T-helper 2 cell (primary cell): ENCODE measurements around the gene RHEX.
"Not testable (repeated sequence)": the region's sequence is repeated elsewhere in the genome, so short reads cannot be mapped to it uniquely, and the experiment has no call there.

ENCODE experiments used
- DNase-seq, 5 experiments: peaks; one replicate each; pipeline versions ENCODE4 v3.0.0 to v3.0.0-alpha.2; 2012 to 2022

Gene RHEX

DNA sequence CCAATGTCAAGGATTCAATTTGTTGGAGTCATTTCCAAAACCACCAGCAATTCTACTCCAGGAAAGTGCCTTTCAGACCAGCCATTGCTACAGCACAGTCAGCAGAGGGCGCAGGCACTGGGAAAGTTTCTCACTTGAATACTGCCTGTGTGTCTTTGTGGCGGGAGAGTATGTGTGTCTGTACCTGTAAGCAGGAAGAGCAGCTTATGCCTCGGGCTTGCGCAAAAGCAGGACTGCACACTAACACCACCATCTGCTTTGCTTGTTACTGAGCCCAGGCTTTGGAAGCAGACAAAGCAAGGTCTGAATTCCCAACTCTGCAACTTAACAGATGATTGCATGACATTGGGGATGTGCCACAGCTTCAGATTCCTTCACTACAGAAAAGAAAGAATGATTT is 22.3 kb upstream of the RHEX start:
- DNase-seq, result peak in 4 of 5 experiments; percentile 4 to 80 (median 41)

DNA sequence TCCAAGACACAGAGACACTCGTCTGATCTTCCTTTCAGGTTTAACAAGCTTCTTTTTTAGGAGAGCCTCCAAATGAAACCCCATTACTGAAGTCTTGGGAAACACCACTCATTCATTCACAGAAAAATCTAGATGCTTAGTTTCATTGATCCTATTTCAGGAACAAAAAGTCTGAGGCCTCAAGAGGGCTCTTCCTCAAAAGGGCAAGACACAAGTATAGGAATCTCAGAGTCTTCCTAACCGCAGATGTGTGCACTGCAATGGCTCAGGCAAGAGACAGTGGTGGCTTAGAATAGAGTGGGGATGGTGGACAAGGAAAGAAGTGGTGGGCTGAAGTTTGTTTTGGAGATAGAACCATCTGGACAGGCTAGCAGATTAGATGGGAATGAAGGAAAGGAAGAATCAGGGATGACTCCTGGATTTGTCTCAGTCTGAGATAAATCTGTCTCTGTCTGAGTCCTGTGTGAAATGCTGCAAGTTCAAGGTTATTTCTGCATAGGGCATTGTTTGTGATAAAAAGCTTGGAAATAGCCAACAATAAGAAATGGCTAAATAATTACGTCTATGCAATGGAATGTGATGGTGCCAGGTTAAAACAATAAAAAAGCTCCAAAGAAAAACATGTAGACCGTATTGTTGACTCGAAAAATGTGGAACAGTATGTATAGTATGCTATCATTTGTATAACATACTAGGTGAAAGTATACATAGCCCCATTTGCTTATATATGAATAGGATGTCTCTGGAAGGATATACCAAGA is 20.4 kb upstream of the RHEX start:
- DNase-seq, result no peak

DNA sequence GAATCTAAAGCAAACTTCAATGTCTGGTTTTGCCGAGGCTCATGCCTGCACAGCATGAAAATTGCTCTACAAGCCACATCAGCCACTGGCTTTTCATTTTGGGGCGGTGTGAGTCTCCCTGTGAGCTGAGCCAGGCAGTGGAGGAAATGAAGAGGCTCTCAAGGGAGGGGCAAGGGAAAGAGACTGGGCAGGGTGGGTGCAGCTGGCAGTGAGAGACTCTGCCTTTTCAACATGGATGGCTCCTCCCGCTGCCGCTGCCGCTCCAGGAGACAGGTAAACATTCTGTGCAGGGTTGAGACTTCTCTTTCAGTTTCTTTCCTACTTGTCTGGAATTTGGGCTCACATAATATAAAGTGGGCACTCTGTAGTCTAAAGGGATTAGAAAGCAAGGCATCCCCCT is 17.9 kb upstream of the RHEX start:
- no peak for DNase-seq

DNA sequence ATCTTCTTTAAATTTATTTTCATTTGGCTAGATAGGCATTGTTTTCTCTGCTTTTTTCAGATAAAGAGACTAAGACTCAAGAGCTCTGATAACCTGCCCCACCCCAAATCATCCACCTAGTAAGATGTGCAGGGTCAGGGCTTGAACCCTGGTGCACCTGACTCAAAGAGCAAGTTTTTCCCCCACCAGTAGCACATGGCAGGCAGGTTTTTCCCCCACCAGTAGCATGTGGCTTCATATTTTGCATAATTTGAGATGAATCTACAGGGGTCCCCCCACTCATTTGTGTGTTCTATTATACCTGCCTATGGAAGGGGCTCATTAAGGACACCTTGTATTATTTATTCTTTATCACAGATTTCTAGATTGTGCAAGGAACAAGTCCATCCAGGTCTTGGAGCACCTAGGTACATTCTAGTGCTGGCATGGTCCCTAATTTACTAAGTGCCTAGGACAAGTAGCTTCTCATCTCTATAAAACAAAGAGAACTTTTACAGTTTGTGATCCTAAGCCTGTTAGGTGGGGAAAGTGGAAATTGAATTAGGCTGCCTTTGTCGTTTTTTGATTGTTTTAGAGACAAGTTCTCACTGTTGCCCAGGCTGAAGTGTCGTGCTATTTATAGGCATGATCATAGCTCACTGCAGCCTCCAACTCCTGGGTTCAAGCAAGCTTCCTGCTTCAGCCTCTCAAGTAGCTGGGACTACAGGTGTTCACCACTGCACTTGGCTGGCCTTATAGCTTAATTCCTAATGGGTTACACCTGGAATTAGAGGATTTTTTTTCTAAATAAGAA is 16.1 kb upstream of the RHEX start:
- DNase-seq, result no peak

DNA sequence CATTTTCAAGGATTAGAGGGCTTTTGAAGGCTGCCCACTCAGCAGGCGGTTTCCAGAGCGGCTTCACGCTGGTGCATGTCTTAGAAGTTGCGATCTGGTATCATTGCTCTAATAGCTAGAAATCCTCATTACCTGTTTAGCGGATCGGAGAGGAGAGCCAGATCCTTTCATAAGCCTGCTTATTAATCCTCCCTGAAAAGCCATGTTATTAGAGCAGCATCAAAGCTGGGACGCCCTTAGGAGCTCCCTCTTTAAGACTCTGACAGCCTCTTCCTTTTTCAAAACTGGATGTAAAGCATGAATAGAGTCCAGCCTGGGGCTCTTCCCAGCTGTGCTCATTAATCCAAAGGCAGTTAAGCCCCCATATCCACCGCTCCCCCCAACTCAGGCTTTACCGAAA is 15.4 kb upstream of the RHEX start:
- DNase-seq, result no peak

DNA sequence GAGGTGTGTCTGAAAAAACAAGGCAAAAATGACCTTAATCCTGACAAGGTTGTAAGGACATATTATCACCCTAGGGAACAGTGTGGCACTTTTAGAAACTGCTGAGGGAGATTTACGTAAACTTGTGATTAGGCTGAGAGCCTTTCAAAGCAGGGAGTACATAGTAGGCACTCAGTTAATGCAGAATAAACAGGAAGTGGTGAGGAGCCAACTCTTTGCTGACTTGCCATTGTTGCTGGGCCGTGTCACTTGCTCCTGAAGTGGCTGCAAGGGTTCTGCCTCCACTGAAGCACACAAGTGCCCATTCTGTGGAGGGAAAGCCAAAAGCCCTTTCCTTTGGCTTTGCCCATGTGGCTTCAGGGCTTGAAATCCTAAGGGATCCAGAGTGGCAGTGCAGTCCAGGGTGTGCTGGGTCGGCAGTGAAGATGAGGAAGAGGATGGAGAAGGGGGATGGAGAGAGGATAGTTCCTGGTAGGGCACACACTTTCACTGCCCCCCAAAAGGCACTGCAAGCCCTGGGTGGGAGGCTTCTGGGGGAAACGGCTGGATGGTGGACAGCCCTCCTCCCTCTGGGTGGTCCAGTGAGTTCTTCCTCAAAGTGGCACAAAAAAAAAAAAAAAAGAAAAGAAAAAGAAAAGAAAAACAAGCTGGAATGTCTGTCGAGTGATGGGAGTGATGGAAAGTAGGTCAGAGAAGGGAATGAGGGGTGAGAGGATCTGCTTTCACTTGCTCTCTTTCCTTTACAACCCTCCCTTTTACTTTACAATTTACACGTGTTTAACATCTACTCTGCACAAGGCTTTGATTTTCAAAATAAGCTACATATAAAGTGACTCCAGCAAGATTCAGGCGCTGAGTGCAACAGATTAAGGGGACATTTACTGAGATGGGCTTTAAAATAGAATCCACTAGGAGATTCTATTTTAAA is 13.7 kb upstream of the RHEX start:
- peak in 1 of 5 experiments; percentile 56 for DNase-seq

DNA sequence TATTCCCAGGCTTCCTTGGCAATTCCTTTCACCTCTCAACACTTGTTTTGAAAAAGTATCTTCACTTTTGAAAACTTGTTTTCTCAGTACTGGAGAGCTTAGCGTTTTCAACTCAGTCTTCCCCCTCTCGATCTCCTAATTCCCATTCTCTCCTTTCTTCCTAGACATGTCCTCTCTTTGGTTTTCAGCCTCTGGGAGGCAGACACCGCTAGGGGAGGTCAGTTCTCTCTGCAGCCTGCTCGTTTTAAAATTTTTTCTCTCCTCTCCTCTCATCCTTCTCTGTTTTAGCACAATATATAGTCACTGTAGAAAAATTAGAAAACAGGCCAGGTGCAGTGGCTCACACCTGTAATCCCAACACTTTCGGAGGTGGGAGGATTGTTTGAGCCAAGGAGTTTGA is 12.6 kb upstream of the RHEX start:
- DNase-seq, result no peak

DNA sequence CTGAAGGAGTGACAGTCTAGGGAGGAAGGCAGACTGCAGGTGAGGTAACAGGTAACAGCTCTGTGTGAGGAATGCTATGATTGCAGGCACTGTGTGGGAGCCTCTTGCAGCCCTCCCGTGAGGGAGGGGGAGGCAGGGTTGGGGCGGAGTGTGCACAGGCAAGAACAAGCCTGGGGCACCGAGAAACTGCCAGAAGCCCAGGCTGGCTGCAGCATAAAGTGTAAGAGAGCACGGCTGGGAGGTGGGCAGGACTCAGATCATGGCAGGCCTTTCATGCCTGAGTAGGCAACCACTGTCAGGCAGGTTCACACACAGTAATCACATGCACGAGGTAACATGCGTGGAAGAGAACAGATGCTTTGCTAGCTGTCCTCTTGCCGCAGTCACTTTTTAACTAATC is 11.3 kb upstream of the RHEX start:
- DNase-seq, result no peak

DNA sequence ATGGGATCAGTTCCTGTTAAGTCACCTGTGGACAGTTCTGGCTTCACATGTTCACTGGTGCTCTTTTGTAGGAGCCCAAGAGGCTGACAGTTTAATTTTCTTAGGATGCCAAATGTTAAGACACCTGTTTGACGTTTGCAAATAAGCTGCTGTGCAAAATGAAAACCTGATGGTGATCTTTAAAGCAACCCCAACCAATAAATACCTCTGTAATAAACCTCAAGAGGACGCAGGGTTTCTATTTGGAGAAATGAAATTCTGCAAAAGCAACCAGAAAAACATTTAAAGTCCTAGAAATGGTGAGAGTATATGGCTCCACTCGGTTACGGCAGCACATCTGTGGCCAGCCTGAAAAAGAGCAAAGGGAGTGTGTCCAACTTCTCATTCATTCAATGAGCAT is 5.7 kb upstream of the RHEX start:
- no peak for DNase-seq

DNA sequence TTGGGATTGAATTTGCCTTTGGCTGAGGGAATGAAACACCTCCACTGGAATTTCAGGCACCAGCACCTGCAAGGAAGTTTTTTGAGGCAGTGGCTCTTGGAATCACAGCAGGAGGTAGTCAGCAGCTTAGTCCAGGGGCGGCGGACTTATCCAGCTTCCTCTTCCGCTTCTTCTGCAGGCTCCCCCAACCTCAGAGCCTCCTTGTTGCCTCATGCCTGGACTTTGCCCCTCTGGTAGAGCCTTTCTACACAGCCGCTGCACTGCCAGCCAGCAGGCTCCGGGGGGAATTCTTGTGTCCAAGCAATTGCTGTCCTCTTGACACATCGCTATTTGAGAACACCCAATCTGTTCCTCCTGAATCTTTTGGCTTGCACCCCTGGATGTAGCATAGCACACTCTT is 4.4 kb upstream of the RHEX start:
- no peak for DNase-seq

DNA sequence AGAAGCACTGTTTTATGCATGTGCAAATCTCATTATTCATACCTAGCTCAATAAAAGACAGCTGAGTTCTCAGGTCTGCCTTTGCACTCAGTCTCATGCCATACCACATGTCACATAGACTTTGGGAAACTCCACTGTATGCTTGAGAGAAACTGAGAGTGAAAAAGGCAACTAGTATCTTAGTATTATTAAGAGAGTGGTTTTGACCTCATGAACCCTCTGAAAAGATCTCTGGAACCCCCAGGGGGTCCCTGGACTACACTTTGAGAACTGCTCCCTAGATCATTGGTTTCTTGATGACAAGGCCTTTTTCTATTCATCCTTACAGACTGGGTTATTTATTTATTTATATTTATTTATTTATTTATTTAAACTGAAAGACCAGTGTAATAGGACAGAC is 3.7 kb upstream of the RHEX start:
- peak in 1 of 5 experiments; percentile 11 for DNase-seq

DNA sequence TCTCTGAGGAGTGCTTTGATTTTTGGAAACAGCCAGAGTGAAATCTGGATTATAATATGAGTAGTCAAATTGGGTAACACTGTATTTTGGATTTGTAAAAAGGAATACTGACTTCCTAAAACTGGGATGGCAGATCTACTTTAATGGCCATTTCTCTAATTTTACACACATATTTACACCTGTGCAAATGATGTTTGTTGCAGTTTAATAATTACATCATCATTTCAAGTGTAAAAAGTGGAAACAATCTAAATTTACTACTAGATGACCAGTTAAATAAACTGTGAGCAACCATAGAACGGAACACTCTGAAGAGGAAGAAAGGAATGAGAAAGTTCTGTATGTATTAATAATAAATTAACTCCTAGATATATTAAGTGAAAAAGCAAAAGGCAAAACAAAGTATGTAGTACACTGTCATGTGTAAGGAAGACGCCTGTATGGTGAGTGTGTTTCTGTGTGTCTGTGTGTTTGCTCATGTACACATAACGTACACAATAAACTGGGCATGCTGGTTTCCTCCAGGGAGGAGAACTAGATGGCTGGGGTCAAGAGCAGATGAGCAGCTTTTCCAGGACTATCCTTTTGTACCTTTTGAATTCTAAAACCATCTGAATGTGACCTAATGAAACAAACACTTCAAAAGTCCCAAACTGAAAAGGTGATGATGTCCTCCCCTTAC is 2.9 kb upstream of the RHEX start:
- no peak for DNase-seq

DNA sequence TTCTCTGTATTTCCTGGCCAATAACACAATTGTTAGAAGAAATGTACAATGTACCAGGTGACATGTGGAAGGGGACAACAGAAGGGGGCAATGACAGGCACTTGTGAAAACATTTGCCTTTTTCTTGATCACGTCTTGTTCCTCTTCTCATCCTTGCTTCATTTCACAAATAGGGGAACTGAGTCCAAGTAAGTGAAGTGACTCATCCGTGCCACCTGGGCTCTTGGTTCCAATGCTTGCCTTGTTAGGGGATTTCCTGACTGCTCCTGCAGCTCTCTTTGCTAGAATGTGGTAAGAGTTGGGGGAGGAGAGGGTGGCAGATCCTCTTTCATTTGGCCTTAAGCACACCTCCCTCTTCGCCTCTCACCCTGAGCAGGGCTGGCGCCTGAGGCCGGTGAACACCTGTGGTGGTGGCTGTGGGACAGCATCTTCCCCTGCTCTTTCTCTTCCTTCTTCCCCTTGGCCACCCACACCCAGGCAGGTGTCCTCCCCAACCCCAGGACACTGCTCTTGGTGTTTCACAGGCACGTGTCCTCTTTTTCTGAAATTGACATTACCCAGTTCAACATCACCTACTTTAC is 2.2 kb upstream of the RHEX start:
- DNase-seq, result peak in 2 of 5 experiments; percentile 5 to 74

DNA sequence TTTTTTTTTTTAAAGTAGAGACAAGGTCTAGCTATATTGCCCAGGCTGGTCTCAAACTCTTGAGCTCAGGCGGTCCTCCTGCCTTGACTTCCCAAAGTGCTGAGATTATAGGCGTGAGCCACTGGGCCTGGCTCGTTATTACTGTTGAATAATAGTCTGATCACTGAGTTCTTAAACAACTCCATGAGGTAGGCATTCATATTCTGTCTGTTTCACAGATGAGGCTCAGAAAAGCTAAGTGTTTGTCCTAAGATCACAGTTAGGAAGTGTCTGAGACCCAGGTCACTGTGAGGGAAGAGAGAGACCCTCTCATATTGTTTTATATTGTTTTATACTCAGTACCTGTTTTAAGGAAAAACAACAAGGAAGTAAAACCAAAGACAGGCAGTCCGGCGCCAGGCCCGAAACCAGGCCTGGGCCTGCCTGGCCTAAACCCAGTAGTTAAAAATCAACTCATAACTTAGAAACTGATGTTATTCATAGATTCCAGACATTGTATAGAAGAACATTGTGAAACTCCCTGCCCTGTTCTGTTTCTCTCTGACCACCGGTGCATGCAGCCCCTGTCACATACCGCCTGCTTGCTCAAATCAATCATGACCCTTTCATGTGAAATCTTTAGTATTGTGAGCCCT is 625 bp upstream of the RHEX start:
- DNase-seq, result not testable (repeated sequence)

DNA sequence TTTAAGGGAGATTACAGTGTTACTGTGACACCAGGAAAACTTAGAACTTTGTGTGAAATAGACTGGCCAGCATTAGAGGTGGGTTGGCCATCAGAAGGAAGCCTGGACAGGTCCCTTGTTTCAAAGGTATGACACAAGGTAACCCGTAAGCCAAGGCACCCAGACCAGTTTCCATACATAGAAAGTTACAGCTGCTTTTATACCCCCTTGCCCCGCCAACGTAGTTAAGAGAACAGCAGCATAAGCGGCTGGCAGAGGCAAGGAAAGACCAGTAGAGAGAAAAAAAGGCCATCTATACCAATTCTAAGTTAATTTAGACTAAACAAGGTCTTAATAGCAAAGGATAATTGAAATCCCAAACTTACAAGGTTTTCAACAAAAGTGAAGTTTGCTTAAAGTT is 643 bp downstream of the RHEX start:
- DNase-seq, result not testable (repeated sequence)

DNA sequence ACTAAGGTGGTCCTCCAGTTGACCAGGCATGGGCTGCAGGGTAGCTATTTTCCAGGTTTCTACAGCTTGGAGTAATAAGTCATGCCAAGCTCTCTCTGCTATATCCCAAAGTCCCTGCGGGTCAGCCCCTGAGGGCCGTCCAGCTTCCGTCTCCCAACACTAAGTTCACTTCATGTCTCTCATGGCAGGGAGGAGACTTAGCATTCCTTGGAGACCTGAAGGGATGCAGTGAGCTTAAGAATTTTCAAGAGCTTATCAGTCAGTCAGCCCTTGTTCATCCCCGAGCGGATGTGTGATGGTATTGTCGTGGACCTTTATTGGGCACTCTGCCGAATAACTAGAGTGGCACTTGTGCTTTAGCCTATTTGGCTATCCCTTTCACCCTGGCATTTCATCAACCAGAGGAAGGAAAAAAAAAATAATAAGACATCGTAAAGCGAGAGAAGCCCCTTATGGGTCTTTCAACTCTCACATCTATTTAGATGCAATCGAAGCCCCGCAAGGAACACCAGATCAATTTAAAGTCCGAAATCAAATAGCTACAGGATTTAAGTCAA is 2.2 kb downstream of the RHEX start:
- DNase-seq, result not testable (repeated sequence)

DNA sequence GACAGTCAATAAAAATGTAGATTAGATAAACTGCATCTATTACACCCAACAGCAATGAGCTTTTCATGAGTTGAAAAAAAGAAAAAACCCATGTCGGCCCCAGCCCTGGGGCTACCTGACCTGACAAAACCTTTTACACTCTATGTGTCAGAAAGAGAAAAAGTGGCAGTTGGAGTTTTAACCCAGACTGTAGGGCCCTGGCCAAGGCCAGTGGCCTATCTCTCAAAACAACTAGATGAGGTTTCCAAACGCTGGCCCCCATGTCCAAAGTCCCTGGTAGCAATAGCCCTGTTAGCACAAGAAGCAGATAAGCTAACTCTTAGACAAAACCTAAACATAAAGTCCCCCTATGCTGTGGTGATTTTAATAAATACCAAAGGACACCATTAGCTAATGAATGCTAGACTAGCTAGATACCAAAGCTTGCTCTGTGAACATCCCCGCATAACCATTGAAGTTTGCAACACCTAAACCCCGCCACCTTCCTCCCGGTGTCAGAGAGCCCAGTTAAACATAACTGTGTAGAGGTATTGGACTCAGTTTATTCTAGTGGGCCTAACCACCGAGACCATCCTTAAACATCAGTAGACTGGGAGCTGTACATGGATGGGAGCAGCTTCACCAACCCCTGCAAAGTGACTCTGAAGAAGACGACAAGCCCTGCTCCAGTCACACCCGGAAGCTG is 2.8 kb downstream of the RHEX start:
- DNase-seq, result not testable (repeated sequence)

DNA sequence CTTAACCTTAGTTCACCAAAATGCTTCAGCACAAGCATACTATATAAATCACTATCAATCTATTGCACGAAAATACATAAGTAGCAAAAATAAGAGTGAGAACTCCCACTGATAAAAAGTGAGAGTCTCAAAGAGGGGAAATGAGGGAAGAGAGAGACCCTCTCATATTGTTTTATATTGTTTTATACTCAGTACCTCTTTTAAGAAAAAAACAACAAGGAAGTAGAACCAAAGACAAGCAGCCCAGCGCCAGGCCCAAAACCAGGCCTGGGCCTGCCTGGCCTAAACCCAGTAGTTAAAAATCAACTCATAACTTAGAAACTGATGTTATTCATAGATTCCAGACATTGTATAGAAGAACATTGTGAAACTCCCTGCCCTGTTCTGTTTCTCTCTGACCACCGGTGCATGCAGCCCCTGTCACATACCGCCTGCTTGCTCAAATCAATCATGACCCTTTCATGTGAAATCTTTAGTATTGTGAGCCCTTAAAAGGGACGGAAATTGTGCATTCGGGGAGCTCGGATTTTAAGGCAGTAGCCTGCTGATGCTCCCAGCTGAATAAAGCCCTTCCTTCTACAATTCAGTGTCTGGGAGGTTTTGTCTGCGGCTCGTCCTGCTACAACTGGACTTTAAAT is 5.4 kb downstream of the RHEX start:
- not testable (repeated sequence) for DNase-seq

DNA sequence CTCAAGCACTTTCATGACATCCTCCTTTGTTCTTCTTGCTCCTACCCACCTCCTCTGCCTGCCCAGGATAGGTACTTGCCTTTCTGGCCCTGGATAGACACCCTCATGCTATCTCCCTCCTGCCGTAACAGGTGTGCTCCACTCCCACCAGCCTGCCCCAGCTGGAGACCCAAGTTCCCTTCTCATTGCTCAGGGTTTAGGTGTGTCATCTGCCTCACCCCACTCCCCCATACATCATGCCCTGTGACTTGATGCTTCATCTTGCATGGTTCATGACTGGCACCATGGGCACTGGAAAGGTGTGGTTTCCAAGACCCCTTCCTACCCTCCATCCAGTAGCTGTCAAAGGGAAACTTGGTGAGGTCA is 5.9 kb downstream of the RHEX start:
- DNase-seq, result no peak

DNA sequence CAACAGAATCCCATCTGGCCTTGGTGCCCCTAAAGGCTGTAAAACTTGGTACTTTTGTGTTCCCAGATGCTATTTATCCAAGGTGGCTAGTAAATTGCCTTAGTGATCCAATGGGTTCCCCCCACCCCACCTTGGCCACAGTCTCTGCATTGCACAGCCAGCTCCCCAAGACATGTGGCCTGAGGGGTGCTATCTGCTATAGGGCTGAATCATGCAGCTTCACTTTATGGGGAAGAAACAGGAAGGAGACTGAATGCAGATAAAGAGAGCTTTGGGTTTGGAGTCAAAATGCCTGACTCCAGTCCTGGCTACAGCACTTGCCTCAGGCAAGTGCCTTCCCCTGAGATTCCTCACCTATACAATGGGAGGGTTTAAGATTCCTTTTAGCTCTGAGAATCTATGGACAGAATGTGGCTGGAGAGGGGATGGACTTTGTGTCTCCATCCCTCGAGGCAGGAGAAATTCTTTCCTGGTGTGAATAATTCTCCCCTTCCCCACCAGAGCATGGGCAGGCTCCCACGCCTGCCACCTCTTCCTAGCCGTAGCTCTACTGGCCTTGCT is 6.5 kb downstream of the RHEX start:
- DNase-seq, result no peak
